ENCODE measurements around the gene SPOCK2.

Gene SPOCK2

GRCh38 chr10:72086466-72087391 is 1.6 kb downstream of the SPOCK2 start:
- no peak for DNase-seq

GRCh38 chr10:72085864-72086465 is 2.4 kb downstream of the SPOCK2 start:
- no peak for DNase-seq

DNA sequence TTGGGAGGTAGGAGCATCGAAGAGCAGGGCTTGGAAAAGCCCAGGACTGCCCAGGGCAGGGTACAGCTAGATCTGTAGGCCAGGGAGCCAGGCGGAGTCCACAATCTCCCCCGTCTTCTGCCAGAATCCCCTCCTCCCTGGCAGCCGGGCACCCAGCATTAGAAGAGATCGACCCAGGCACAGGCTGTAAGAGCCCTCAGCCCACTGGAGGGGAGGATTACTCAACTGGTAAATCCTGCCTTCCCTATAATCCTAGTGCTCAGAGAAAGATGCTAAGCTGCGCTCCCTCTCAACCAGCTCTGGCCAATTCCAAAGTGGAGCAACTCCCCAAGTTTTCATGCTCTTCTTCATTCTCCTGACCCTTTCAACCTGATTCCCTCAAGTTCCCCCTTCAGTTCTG is 3.2 kb downstream of the SPOCK2 start:
- DNase-seq, result no peak

GRCh38 chr10:72083790-72084459 is 4.4 kb downstream of the SPOCK2 start:
- DNase-seq, result no peak

DNA sequence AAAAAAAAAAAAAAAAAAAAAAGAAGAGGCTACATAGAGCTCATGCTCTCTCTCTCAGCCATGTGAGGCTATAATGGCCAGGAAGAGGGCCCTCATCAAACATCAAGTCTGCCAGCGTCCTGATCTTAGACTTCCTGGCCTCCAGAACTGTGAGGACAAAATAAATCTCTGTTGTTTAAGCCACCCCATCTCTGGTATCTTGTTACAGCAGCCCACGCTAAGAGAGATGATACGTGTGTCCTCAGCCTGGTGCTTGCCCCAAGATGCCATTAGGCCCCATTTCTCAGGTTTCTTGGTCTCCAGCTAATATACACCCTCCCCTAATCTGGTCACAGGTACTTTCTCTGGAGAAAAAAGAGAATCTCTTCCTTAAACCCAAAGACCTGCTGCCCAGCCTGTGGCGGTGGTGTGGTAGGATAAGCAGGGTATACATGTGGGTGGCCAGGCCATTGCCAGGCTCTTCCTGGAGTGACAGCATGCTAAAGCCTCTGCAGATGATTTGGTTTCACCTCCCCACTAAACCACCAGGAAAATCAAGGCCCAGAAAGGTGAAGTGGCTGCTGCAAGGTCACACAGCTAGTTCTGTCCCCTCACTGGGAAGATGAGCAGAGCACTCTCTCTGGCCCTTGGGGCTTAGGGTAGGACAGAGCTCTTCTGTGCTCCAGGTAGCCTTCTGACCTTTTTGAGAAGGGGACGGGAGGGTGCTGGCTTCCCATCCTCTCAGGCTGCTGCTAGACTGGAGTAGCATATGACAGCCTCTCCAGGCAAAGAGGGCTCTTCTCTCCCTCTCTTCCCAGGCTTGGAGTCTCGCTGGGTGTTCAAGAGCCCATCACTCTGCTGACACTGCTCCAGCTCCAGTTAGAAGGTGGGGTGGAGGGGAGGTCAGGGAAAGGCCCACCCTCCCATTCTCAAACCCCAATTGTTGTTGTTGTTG is 5.2 kb downstream of the SPOCK2 start:
- no peak for DNase-seq

DNA sequence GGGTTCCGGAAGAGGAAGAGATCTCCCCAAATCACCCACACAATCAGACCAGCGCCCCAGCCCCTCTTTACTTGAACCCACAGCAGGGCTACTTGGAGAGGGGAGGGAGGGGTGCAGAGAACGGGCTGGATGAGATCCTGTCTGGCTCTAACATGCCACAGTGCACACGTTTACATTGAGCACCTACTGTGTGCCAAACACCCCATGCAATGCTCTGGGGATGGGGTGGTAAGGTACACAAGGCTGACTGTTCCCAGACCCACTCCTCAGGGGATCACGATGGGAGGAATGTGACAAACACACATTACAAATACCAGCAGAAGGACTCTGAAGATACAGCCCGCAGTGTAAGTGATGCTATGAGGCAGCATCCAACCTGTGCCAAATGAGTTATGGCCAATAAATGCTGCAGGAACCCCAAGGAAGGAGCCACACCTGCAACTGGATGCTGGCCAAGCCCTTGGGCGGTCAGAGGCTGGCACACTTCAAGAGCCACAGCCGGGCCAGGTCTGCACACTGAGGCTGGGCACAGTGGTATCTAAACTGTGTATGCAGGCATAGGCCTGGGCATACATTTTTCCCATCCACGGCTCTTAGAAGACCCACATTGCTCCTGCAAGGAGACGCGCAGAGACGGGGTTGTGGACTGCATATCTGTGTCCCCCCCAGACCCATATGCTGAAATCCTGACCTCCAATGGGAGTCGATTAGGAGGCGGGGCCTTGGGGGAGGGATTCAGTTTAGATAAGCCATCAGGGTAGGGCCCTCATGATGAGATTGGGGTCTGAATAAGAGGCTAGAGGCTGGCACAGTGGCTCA is 6.4 kb downstream of the SPOCK2 start:
- no peak for DNase-seq

- no peak for DNase-seq
These were observed 7.1 kb downstream of the SPOCK2 start for GRCh38 chr10:72081210-72081609.

- DNase-seq, result no peak
These were observed 8.0 kb downstream of the SPOCK2 start for GRCh38 chr10:72080042-72080975.

GRCh38 chr10:72079356-72079755 is 9.0 kb downstream of the SPOCK2 start:
- DNase-seq, result no peak

- no peak for DNase-seq
These were observed 10.9 kb downstream of the SPOCK2 start for GRCh38 chr10:72077275-72077990.

DNA sequence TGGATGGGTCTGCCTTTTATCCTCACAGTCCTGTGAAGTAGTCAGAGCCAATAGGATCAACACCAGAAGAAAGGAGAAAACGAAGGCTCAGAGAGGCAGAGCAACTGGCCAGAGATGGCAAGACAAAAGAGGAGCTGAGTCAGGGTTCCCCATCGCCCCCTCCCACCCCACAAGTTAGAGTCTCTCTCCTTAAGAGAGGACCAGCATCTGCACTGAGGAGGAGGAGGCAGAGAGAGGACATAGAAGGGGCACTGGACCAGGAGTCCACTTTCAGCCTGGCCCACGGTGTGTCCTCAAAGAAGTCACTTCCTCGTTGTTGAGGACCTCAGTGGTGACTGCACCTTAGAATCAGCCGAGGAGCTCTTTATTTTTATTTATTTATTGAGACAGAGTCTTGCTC is 11.6 kb downstream of the SPOCK2 start:
- DNase-seq, result no peak

GRCh38 chr10:72075376-72076115 is 12.8 kb downstream of the SPOCK2 start:
- DNase-seq, result no peak

- DNase-seq, result no peak
These were observed 13.6 kb downstream of the SPOCK2 start for GRCh38 chr10:72074574-72075375.

DNA sequence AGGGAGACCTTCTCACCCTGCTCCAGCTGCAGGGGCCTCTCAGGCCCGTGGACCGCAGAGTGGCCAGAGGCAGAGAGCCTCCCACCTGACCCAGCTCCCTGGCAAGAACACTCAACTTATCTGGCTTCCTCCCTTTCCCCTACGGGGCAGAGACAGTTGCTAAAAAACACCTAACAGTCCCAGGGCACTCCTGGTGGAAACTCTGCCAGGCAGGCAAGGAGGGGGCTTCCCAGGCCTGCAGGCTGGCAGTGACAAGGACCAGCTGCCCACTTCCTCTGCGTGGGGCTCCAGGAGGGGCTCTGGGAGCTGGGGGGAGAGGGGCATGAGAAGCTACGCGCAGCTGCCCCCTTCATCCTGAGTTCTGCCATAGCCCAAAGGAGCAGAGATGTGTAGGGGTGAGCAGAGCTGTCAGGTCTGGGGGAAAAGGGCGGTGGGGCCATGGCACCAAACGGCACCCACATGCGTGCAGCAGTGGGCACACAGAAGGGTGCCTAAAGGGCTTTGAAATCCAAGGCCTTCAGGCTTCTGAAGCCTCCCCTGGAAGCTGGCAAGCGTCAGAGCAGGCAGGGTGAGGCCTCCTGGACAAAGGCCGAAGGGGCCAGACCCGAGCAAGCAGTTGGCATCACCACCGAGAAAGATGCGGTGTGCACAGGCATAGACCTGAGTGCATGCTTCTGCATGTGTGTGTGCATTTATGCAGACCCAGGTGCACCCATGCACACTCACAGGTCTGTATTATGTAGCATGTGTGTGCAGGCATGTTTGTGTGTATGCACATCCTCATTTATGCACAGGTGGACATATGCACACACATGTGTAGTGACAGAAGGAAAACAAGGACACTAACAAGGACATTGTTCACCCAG is 14.4 kb downstream of the SPOCK2 start:
- DNase-seq, result no peak

- no peak for DNase-seq
These were observed 15.7 kb downstream of the SPOCK2 start for GRCh38 chr10:72072639-72073038.

DNA sequence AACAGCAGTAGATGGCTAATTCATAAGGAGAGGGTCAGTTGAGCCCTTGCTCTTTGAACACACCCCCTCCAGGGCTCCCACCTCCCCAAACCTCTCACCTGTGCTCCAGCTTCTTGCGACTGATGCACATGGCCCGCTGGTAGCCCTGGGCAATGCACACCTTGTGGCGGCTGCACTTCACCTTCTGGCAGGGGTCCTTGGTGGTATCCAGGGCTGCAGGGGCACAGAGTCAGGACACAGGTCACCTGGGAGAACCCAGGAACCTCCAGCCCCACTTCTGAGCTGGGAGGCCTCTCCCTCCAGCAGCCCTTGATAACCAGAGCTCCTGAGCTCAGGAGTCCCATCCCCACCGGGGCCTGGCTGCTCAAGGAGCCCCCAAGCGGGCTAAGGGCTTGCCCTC is 16.3 kb downstream of the SPOCK2 start:
- DNase-seq, result no peak

Measured in OCI-M1 (cell line).